GM12878 (cell line): Measurements from ENCODE around the gene SOST. TPM values are rescaled to one million over a fixed set of nuclear protein-coding genes. Genes with fewer than 3 reads are reported as not detected.

Experiments
- ATAC-seq: fragments of 200-7000 bp; cut with Tn5 transposase; 3 replicates; pipeline ENCODE4 v1.9.1; 2020; ENCODE audit warnings: mild to moderate bottlenecking, moderate library complexity
- BruUV-seq: library from RNA; stranded (reverse); fragments of 400-500 nt; replicated peaks from 2 replicates; lab custom pipeline; 2021; lab: Mats Ljungman, UMichigan
- CTCF ChIA-PET: fragments of 300-600 bp; sonication (Branson Sonifier 250); formaldehyde crosslinking; extraction: SDS; loops from one replicate; lab custom pipeline; 2021; ENCODE audit warnings: inconsistent platforms; lab: Yijun Ruan, JAX
- POLR2A ChIA-PET: fragments of 350-600 bp; formaldehyde crosslinking; extraction: SDS; loops from one replicate; lab custom pipeline; 2021; ENCODE audit warnings: inconsistent platforms; lab: Charles Lee
- RAD21 ChIA-PET: fragments of 300-600 bp; sonication (Branson Sonifier 250); formaldehyde crosslinking; loops from one replicate; lab custom pipeline; 2023; ENCODE audit warnings: antibody characterized with exemption; ENCODE audit not compliant: unreplicated experiment; lab: Charles Lee
- SMC1A ChIA-PET: fragments of 300-600 bp; sonication (Branson Sonifier 250); formaldehyde crosslinking; loops from one replicate; lab custom pipeline; 2023; ENCODE audit not compliant: unreplicated experiment, uncharacterized antibody; lab: Charles Lee
- DNase-seq: peaks from one replicate; pipeline ENCODE4 v3.0.0-alpha.2; 2011; ENCODE audit warnings: low read depth, low spot score
- FAIRE-seq: peaks from 3 replicates; lab custom pipeline; 2011; peaks lifted over from hg19 to GRCh38; lab: Jason Lieb, UNC
- H2AFZ ChIP-seq: 2 replicates; pipeline ENCODE4 v1.6.0; 2011; ENCODE audit warnings: low read depth, low read length, control low read depth; ENCODE audit not compliant: control insufficient read depth
- H3K27ac ChIP-seq: 2 replicates; pipeline ENCODE4 v1.5.1; 2011; ENCODE audit warnings: control low read depth; ENCODE audit not compliant: control insufficient read depth, insufficient read depth
- H3K27me3 ChIP-seq, 2 experiments: replicated peaks in 1 of 2; 2 replicates each; pipeline versions ENCODE4 v1.6.0 to v1.6.1; 2011; ENCODE audit warnings: low read length in 1 of 2; ENCODE audit not compliant: control insufficient read depth in 2 of 2, insufficient read depth in 2 of 2
- H3K36me3 ChIP-seq, 2 experiments: 2 replicates each; pipeline ENCODE4 v1.5.1; 2011; ENCODE audit warnings: low read length in 1 of 2; ENCODE audit not compliant: control insufficient read depth in 2 of 2, insufficient read depth in 2 of 2
- H3K4me1 ChIP-seq: 2 replicates; pipeline ENCODE4 v1.6.1; 2011; ENCODE audit warnings: mild to moderate bottlenecking, low read length, moderate library complexity, mixed read lengths; ENCODE audit not compliant: control insufficient read depth, insufficient read depth
- H3K4me2 ChIP-seq: 2 replicates; pipeline ENCODE4 v1.6.0; 2011; ENCODE audit warnings: control low read depth; ENCODE audit not compliant: control insufficient read depth, insufficient read depth
- H3K4me3 ChIP-seq: fragments of 200-600 bp; sonication (generic); 2 replicates; pipeline ENCODE4 v1.5.1; 2016
- H3K79me2 ChIP-seq: 2 replicates; pipeline ENCODE4 v1.6.0; 2011; ENCODE audit warnings: low read length; ENCODE audit not compliant: control insufficient read depth, insufficient read depth
- H3K9ac ChIP-seq: 2 replicates; pipeline ENCODE4 v1.8.0; 2011; ENCODE audit warnings: low read length, control low read depth, mixed read lengths; ENCODE audit not compliant: control insufficient read depth, insufficient read depth
- H3K9me3 ChIP-seq: replicated peaks from 3 replicates; pipeline ENCODE4 v1.5.1; 2011; ENCODE audit warnings: mild to moderate bottlenecking, low read length; ENCODE audit not compliant: control insufficient read depth, insufficient read depth
- H4K20me1 ChIP-seq: 2 replicates; pipeline ENCODE4 v1.6.0; 2011; ENCODE audit not compliant: control insufficient read depth, insufficient read depth
- HCFC1 ChIP-seq: fragments of 150-350 bp; IDR thresholded peaks from 2 replicates; pipeline ENCODE4 v1.6.1; 2014; ENCODE audit warnings: low read length
- HDAC2 ChIP-seq: fragments of 200-600 bp; sonication (generic); IDR thresholded peaks from 2 replicates; pipeline ENCODE4 v1.6.1; 2017
- IKZF2 ChIP-seq, 2 experiments: fragments of 450-650 bp; IDR thresholded peaks; 2 replicates each; pipeline ENCODE4 v1.6.1; 2017; ENCODE audit warnings: mild to moderate bottlenecking in 2 of 2, moderate library complexity in 2 of 2
- MYC ChIP-seq: IDR thresholded peaks from 2 replicates; pipeline ENCODE4 v1.6.1; 2011; ENCODE audit warnings: mild to moderate bottlenecking, low read length, moderate library complexity, inconsistent platforms; ENCODE audit not compliant: insufficient read depth, insufficient replicate concordance, insufficient read length, severe bottlenecking
- NFIC ChIP-seq: IDR thresholded peaks from 2 replicates; pipeline ENCODE4 v1.6.1; 2012; ENCODE audit warnings: low read depth, mild to moderate bottlenecking, inconsistent platforms, low read length, moderate library complexity
- NR2C2 ChIP-seq: IDR thresholded peaks from 2 replicates; pipeline ENCODE4 v1.6.1; 2011; ENCODE audit warnings: borderline replicate concordance, low read depth; ENCODE audit not compliant: control insufficient read depth, insufficient read length
- PML ChIP-seq: IDR thresholded peaks from 2 replicates; pipeline ENCODE4 v1.6.1; 2012; ENCODE audit warnings: low read length, inconsistent platforms
- RAD21 ChIP-seq: IDR thresholded peaks from 2 replicates; pipeline ENCODE4 v1.6.1; 2011; ENCODE audit warnings: mild to moderate bottlenecking, low read depth, low read length, moderate library complexity; ENCODE audit not compliant: insufficient read depth
- RBBP5 ChIP-seq: fragments of 200-600 bp; sonication (generic); conservative IDR thresholded peaks from 2 replicates; pipeline ENCODE4 v1.6.1; 2016
- SIN3A ChIP-seq: IDR thresholded peaks from 2 replicates; pipeline ENCODE4 v1.6.1; 2012; ENCODE audit warnings: low read depth, low read length, improper control_type of control experiment
- SMAD5 ChIP-seq: IDR thresholded peaks from 2 replicates; pipeline ENCODE4 v1.6.1; 2016; ENCODE audit warnings: antibody characterized with exemption, low read depth
- SREBF1 ChIP-seq: IDR thresholded peaks from 2 replicates; pipeline ENCODE4 v1.6.1; 2012; ENCODE audit warnings: mild to moderate bottlenecking, low read length
- STAT1 ChIP-seq: fragments of 450-650 bp; conservative IDR thresholded peaks from 2 replicates; pipeline ENCODE4 v1.6.1; 2014; ENCODE audit warnings: antibody characterized with exemption, mild to moderate bottlenecking
- TCF7 ChIP-seq: IDR thresholded peaks from 2 replicates; pipeline ENCODE4 v1.6.1; 2014; ENCODE audit warnings: antibody characterized with exemption, borderline replicate concordance
- WGBS: methylation state at CpG from one replicate; pipeline ENCODE4 v1.1.6; 2016; ENCODE audit warnings: low lambda C conversion rate; ENCODE audit not compliant: insufficient replicate concordance, insufficient coverage; ENCODE audit errors: missing lambda C conversion rate; 5-methylcytosine and 5-hydroxymethylcytosine counted together
- in situ Hi-C: fragments of 300-500 bp; cut with MboI; formaldehyde crosslinking; loops from 9 replicates; pipeline ENCODE4 v1.14.3; 2018; ENCODE audit warnings: mixed read lengths
- intact Hi-C: fragments of 100-400 bp; cut with micrococcal nuclease; formaldehyde crosslinking; loops from one replicate; pipeline ENCODE4 v1.14.2; 2022; ENCODE audit not compliant: unreplicated experiment
- polyA plus RNA-seq, 11 experiments: library from polyadenylated mRNA; depleted of rRNA in 4 of 11; unstranded in 6 of 11; stranded (reverse) in 5 of 11; fragments of >200 nt; fragmentation: Nextera tagmentation in 4 of 11; fragmentation: Illumina TruSeq in 1 of 11; extraction: Ambion mirVana in 4 of 11; extraction: Trizol in 1 of 11; gene quantifications; 1 replicate in 1 of 11; 2 replicates in 10 of 11; pipeline versions ENCODE4 v1.2.1 to v1.2.3, GENCODE V29; 2011 to 2016; ENCODE audit warnings: inconsistent platforms in 2 of 11, missing spikeins in 2 of 11, low read depth in 1 of 11
- total RNA-seq, 4 experiments: library from RNA; depleted of rRNA in 3 of 4; stranded (reverse); fragments of >200 nt in 3 of 4; fragmentation: Illumina TruSeq in 1 of 4; extraction: Trizol in 1 of 4; gene quantifications; 2 replicates each; pipeline versions ENCODE4 v1.2.1 to v1.2.3, GENCODE V29; 2013 to 2021
- TF ChIP-seq, protein P1 (sequence below): fragments of 450-650 bp; IDR thresholded peaks from 2 replicates; pipeline ENCODE4 v1.6.1; 2017; ENCODE audit warnings: mild to moderate bottlenecking, low read depth, inconsistent platforms; ENCODE audit not compliant: poor library complexity, severe bottlenecking
- TF ChIP-seq, protein P2 (sequence below): fragments of 450-650 bp; IDR thresholded peaks from 2 replicates; pipeline ENCODE4 v1.6.1; 2017; ENCODE audit warnings: mild to moderate bottlenecking, moderate library complexity

Gene SOST
- total and polyA plus RNA-seq, 10 of the 15 experiments (the other 5 are each of a cell fraction or from before 2014, with no cell fraction given), result not detected

DNA sequence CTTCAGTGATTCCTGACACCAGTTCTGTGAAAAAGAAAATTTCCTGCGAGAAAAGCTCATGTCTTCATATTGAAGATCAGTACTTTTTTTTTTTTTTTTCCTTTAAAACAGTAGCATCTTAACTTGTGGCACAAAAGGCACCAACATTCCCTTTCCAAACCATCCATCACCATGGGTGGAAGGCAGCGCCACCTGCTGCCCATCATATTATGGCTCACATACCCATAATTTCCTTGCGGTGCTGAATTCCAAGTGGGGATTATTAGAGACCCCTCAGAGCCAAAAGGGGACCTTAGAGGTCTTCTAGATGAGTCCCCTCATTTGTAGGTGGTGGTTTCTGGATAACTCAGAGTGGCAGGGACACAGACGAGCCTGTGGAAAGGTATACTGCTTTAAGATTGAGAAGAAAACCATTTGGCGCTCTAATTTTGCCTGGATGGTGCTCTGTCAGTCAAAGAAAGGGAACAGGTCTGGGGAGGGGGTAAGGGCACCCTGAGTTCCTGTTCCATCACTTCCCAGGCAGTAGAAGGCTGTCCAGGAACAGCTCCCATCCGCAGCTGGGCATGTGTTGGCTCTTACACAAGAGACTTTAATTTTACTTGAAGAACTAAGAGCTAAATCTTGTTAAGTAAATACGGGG is 7.9 kb upstream of the SOST start (continued):
- no peak for TF ChIP-seq HDAC2
- TF ChIP-seq RBBP5, result no peak
- TF ChIP-seq RAD21, result peak; percentile 19; the same call in 1 of the 2 replicates
- TF ChIP-seq PML, result no peak
- no peak for TF ChIP-seq HCFC1
- TF ChIP-seq, all 136 proteins: peak for 3

DNA sequence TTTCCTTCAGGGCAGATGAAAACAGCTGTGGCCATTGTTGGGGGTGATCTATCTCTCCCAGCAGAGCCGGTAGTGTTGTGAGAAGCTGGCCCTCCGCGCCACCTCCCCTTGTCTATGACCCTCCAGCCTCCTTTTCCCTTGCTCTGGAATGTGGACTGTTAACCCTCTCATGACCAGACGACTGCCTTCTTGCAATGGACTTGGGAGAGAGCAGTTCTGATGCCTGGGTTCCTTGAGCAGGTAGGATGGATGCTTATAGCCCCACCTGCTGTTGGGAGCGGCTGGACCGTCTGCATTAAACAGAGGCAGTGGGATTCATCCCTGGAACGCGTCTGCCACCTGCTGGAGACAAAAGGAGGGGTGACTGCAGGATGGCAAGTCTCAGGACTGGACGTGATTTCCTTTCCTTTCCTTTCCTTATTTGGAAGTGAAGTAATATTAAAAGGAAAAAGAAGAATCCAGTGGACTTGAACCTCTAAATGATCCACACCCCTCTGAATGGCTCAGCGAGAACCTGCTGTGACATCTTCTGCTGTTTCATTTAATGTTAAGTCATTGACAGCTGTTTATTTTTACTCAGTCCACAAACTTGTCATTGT is 1.8 kb upstream of the SOST start:
- Histone ChIP-seq H3K27me3 (peaks cover 5 to 6% of the 10 kb centered on the region in 2 experiments), H4K20me1 (no peaks in the 10 kb centered on the region), H3K79me2 (no peaks in the 10 kb centered on the region), H3K4me2 (no peak overlapping the region), H2AFZ (no peak overlapping the region), H3K9ac (no peak overlapping the region), H3K9me3 (no peaks in the 10 kb centered on the region), H3K4me1 (no peaks in the 10 kb centered on the region), H3K4me3 (no peak overlapping the region), H3K36me3 (no peaks in the 10 kb centered on the region), H3K27ac (no peak overlapping the region)
- RAD21 ChIA-PET, result interaction anchor here (0.8 to 11.0 kb wide), 8 partner anchors 10 to 292 kb away, joined by 3 to 171 read pairs (median 6); no protein-coding TSS in a partner anchor
- POLR2A ChIA-PET, result interaction anchor here (0.8 kb wide), 1 partner anchor 63 kb away, joined by 3 read pairs; no protein-coding TSS in a partner anchor
- BruUV-seq, result no TSS peak
- WGBS, result 16% methylated on average over 10 of the region's 10 CpGs
- DNase-seq (peak; percentile 53), ATAC-seq (peak; percentile 96), FAIRE-seq (peak; percentile 100)
- SMC1A ChIA-PET, result interaction anchor here (0.9 to 7.4 kb wide), 11 partner anchors 52 to 186 kb away, joined by 3 to 171 read pairs (median 4); no protein-coding TSS in a partner anchor
- CTCF ChIA-PET, result interaction anchor here (0.7 to 14.6 kb wide), 20 partner anchors 9 to 372 kb away, joined by 3 to 515 read pairs (median 4); no protein-coding TSS in a partner anchor
- intact Hi-C loops, result loop anchor here (1.0 to 5.0 kb wide), 3 partner anchors 66 to 368 kb away; no protein-coding TSS in a partner anchor
- in situ Hi-C loops, result loop anchor here (5.0 kb wide), 2 partner anchors 63 to 183 kb away; no protein-coding TSS in a partner anchor
- TF ChIP-seq TCF7 (no peak), STAT1 (no peak), NFIC (no peak), MYC (no peak), NR2C2 (no peak), SIN3A (no peak), SREBF1 (no peak), IKZF2 (IDR thresholded peaks at IDR 0.05) (peak in 1 of 2 experiments; percentile 46; a peak in 2 of 4 replicates), SMAD5 (no peak)
- TF ChIP-seq, protein P1, sequence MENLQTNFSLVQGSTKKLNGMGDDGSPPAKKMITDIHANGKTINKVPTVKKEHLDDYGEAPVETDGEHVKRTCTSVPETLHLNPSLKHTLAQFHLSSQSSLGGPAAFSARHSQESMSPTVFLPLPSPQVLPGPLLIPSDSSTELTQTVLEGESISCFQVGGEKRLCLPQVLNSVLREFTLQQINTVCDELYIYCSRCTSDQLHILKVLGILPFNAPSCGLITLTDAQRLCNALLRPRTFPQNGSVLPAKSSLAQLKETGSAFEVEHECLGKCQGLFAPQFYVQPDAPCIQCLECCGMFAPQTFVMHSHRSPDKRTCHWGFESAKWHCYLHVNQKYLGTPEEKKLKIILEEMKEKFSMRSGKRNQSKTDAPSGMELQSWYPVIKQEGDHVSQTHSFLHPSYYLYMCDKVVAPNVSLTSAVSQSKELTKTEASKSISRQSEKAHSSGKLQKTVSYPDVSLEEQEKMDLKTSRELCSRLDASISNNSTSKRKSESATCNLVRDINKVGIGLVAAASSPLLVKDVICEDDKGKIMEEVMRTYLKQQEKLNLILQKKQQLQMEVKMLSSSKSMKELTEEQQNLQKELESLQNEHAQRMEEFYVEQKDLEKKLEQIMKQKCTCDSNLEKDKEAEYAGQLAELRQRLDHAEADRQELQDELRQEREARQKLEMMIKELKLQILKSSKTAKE, result peak; percentile 30
- TF ChIP-seq, protein P2, sequence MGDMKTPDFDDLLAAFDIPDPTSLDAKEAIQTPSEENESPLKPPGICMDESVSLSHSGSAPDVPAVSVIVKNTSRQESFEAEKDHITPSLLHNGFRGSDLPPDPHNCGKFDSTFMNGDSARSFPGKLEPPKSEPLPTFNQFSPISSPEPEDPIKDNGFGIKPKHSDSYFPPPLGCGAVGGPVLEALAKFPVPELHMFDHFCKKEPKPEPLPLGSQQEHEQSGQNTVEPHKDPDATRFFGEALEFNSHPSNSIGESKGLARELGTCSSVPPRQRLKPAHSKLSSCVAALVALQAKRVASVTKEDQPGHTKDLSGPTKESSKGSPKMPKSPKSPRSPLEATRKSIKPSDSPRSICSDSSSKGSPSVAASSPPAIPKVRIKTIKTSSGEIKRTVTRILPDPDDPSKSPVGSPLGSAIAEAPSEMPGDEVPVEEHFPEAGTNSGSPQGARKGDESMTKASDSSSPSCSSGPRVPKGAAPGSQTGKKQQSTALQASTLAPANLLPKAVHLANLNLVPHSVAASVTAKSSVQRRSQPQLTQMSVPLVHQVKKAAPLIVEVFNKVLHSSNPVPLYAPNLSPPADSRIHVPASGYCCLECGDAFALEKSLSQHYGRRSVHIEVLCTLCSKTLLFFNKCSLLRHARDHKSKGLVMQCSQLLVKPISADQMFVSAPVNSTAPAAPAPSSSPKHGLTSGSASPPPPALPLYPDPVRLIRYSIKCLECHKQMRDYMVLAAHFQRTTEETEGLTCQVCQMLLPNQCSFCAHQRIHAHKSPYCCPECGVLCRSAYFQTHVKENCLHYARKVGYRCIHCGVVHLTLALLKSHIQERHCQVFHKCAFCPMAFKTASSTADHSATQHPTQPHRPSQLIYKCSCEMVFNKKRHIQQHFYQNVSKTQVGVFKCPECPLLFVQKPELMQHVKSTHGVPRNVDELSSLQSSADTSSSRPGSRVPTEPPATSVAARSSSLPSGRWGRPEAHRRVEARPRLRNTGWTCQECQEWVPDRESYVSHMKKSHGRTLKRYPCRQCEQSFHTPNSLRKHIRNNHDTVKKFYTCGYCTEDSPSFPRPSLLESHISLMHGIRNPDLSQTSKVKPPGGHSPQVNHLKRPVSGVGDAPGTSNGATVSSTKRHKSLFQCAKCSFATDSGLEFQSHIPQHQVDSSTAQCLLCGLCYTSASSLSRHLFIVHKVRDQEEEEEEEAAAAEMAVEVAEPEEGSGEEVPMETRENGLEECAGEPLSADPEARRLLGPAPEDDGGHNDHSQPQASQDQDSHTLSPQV, result peak; percentile 92; the same call in 1 of the 2 replicates
